HG02981 (cell line): Measurements from ENCODE around the gene PLEKHA5.

ENCODE experiments used
- ATAC-seq: cut with Tn5 transposase; IDR thresholded peaks from one replicate; pipeline ENCODE4 v1.9.1; 2021; ENCODE audit warnings: mild to moderate bottlenecking, moderate library complexity; ENCODE audit not compliant: unreplicated experiment

PLEKHA5 gene

GRCh38 chr12:19260135-19260534 is 130.6 kb downstream of the PLEKHA5 start:
- ATAC-seq, result no peak

GRCh38 chr12:19261773-19262172 is 132.2 kb downstream of the PLEKHA5 start:
- ATAC-seq, result no peak

GRCh38 chr12:19263672-19264071 is 134.1 kb downstream of the PLEKHA5 start:
- ATAC-seq, result no peak

- ATAC-seq, result no peak
Measured at GRCh38 chr12:19273482-19274330, 144.2 kb downstream of the PLEKHA5 start.

- ATAC-seq, result no peak
Measured at GRCh38 chr12:19276767-19277166, 147.2 kb downstream of the PLEKHA5 start.

GRCh38 chr12:19277711-19278110 is 148.2 kb downstream of the PLEKHA5 start:
- no peak for ATAC-seq

- ATAC-seq, result no peak
Measured at GRCh38 chr12:19278407-19278806, 148.9 kb downstream of the PLEKHA5 start.

GRCh38 chr12:19282133-19282699 is 152.7 kb downstream of the PLEKHA5 start:
- ATAC-seq, result no peak

- no peak for ATAC-seq
Measured at GRCh38 chr12:19284658-19285057, 155.1 kb downstream of the PLEKHA5 start.

- ATAC-seq, result no peak
Measured at GRCh38 chr12:19285793-19286448, 156.4 kb downstream of the PLEKHA5 start.

- no peak for ATAC-seq
Measured at GRCh38 chr12:19287302-19287701, 157.8 kb downstream of the PLEKHA5 start.

- no peak for ATAC-seq
Measured at GRCh38 chr12:19288161-19288560, 158.6 kb downstream of the PLEKHA5 start.

- no peak for ATAC-seq
Measured at GRCh38 chr12:19288603-19289244, 159.2 kb downstream of the PLEKHA5 start.

- ATAC-seq, result no peak
Measured at GRCh38 chr12:19298836-19299605, 169.5 kb downstream of the PLEKHA5 start.

- no peak for ATAC-seq
Measured at GRCh38 chr12:19299765-19300164, 170.2 kb downstream of the PLEKHA5 start.

GRCh38 chr12:19301223-19301622 is 171.7 kb downstream of the PLEKHA5 start:
- no peak for ATAC-seq

GRCh38 chr12:19301688-19302087 is 172.2 kb downstream of the PLEKHA5 start:
- ATAC-seq, result no peak

- no peak for ATAC-seq
Measured at GRCh38 chr12:19302100-19302640, 172.6 kb downstream of the PLEKHA5 start.

- ATAC-seq, result no peak
Measured at GRCh38 chr12:19303496-19303895, 174.0 kb downstream of the PLEKHA5 start.

- no peak for ATAC-seq
Measured at GRCh38 chr12:19304149-19304750, 174.7 kb downstream of the PLEKHA5 start.
